ENCODE results near the gene ESAM. TPM values are rescaled to one million over a fixed set of nuclear protein-coding genes. Genes with fewer than 3 reads are reported as not detected.

ESAM gene
- total RNA-seq, 5 donors from 2014 or later (not counting 1 experiment from before 2014, with no cell fraction given): 1.2 to 3.5 (median 2.5) TPM

GRCh38 chr11:124768914-124769313, 6.8 kb upstream of the ESAM start:
- ATAC-seq (replicated peaks in 1 of 4): no peak
- CTCF ChIA-PET: interaction anchor here (0.5 to 1.2 kb wide), 8 partner anchors 23 to 1902 kb away, joined by 3 to 5 read pairs (median 3); no protein-coding TSS in a partner anchor
- H3K36me3 ChIP-seq (ENCODE audit: control insufficient read depth in 2 of 2, extremely low read depth in 1 of 2, insufficient read depth in 1 of 2, low read length in 1 of 2): peaks cover 10 to 17% of the 10 kb centered on the region in 2 donors
- H3K4me3 ChIP-seq (ENCODE audit: control insufficient read depth in 1 of 2, extremely low read depth in 1 of 2, low read length in 1 of 2): no peak overlapping the region
- no peak overlapping the region for H3K4me3 Mint-ChIP-seq
- H3K9me3 Mint-ChIP-seq: no peaks in the 10 kb centered on the region
- no peaks in the 10 kb centered on the region for H3K9me3 ChIP-seq
- H3K27ac ChIP-seq (ENCODE audit: low read length): no peak overlapping the region
- H3K4me1 ChIP-seq (ENCODE audit: control insufficient read depth in 1 of 2, extremely low read depth in 1 of 2, insufficient read depth in 2 of 2, low read length in 2 of 2): no peaks in the 10 kb centered on the region
- no peaks in the 10 kb centered on the region for H3K27me3 ChIP-seq (replicated peaks in 1 of 2; ENCODE audit: control insufficient read depth in 2 of 2, extremely low read depth in 1 of 2, insufficient read depth in 2 of 2, low read length in 1 of 2)
- no peak for DNase-seq
- POLR2A ChIA-PET: no interaction called here
- peaks cover 36% of the 10 kb centered on the region for H3K36me3 Mint-ChIP-seq
- WGBS (ENCODE audit: insufficient coverage): 100% methylated on average over 5 of the region's 8 CpGs
- H3K27me3 Mint-ChIP-seq: no peaks in the 10 kb centered on the region
- no peak overlapping the region for H3K27ac Mint-ChIP-seq
- H3K4me1 Mint-ChIP-seq: peaks cover 0 to under 1% (median 0%) of the 10 kb centered on the region in 3 donors

GRCh38 chr11:124766156-124766555, 4.1 kb upstream of the ESAM start:
- no peak for DNase-seq
- H3K4me1 ChIP-seq (ENCODE audit: control insufficient read depth in 1 of 2, extremely low read depth in 1 of 2, insufficient read depth in 2 of 2, low read length in 2 of 2): peaks cover 4 to 22% of the 10 kb centered on the region in 2 experiments
- no peaks in the 10 kb centered on the region for H3K9me3 Mint-ChIP-seq
- peaks cover 8 to 10% of the 10 kb centered on the region in 2 donors for H3K36me3 ChIP-seq (ENCODE audit: control insufficient read depth in 2 of 2, extremely low read depth in 1 of 2, insufficient read depth in 1 of 2, low read length in 1 of 2)
- no peak overlapping the region for H3K4me3 Mint-ChIP-seq
- ATAC-seq (replicated peaks in 1 of 4): no peak
- ChIA-PET CTCF (interaction anchor here (0.6 to 1.9 kb wide), 10 partner anchors 20 to 1020 kb away, joined by 3 to 6 read pairs (median 4); no protein-coding TSS in a partner anchor), POLR2A (interaction anchor here in 1 of 2 donors (0.6 kb wide), 1 partner anchor 96 kb away, joined by 3 read pairs; no protein-coding TSS in a partner anchor)
- no peak overlapping the region for H3K27ac Mint-ChIP-seq
- no peaks in the 10 kb centered on the region for H3K9me3 ChIP-seq
- H3K4me1 Mint-ChIP-seq: peaks cover 8 to 12% (median 9%) of the 10 kb centered on the region in 3 donors
- peaks cover 21% of the 10 kb centered on the region for H3K36me3 Mint-ChIP-seq
- no peak overlapping the region for H3K27ac ChIP-seq (ENCODE audit: low read length)
- peaks cover 0 to 16% of the 10 kb centered on the region in 2 experiments for H3K27me3 ChIP-seq (replicated peaks in 1 of 2; ENCODE audit: control insufficient read depth in 2 of 2, extremely low read depth in 1 of 2, insufficient read depth in 2 of 2, low read length in 1 of 2)
- peaks cover 0 to 8% of the 10 kb centered on the region in 2 donors for H3K27me3 Mint-ChIP-seq
- no CpG with 5 or more reads among the region's 2 CpGs for WGBS (ENCODE audit: insufficient coverage)
- H3K4me3 ChIP-seq (ENCODE audit: control insufficient read depth in 1 of 2, extremely low read depth in 1 of 2, low read length in 1 of 2): no peak overlapping the region

DNA sequence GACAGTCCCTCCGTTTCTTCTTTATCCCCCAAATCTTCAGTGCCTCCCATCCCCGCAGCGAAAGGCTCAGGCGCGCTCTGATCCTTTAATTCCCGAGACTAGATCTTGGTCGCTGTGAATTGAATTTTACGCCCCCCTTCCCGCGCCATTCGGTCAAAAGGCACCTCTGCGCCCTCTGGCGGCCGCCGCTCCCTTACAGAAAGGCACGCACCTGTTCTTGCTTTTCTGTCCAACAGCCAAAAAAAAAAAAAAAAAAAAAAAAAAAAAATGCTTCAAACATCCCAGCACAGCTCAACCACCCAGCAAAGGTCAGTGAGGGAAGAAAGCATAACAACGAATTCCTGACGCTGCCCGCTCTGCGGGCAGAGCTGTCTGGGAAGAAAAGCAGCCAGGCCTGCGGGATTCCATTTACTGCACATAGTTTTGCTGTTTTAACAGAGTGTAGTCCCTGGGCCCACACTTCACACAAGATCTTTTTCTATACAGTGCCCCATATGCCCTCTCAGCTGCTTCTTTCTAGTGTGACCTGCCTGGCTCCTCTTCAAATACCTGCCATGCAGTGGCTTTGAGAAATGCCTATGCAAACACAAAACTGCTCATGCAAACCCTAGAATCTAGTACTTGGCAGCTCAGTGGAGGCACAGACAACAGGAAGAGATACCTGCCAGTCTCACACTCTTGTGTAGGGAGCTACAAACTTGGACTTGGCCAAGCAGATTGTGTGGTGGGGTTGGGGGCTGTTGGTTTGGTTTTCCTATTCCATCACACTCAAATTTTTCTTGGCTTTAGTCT, 1.3 kb upstream of the ESAM start:
- peak overlapping the region; percentile 64 to 89 for H3K4me3 ChIP-seq (ENCODE audit: control insufficient read depth in 1 of 2, extremely low read depth in 1 of 2, low read length in 1 of 2)
- WGBS (ENCODE audit: insufficient coverage): 10% methylated on average over 21 of the region's 21 CpGs
- H3K36me3 ChIP-seq (ENCODE audit: control insufficient read depth in 2 of 2, extremely low read depth in 1 of 2, insufficient read depth in 1 of 2, low read length in 1 of 2): peaks cover 6 to 7% of the 10 kb centered on the region in 2 donors
- Mint-ChIP-seq H3K27me3 (peaks cover 11 to 29% of the 10 kb centered on the region in 2 donors), H3K4me3 (peak overlapping the region; percentile 84 to 93 (median 91)), H3K4me1 (peaks cover 22 to 32% (median 24%) of the 10 kb centered on the region in 3 donors), H3K36me3 (peaks cover 11% of the 10 kb centered on the region), H3K9me3 (no peaks in the 10 kb centered on the region), H3K27ac (peak overlapping the region; percentile 73 to 74)
- peaks cover 19 to 50% of the 10 kb centered on the region in 2 experiments for H3K4me1 ChIP-seq (ENCODE audit: control insufficient read depth in 1 of 2, extremely low read depth in 1 of 2, insufficient read depth in 2 of 2, low read length in 2 of 2)
- peak; percentile 59 to 91 (median 82) for DNase-seq
- CTCF ChIA-PET: interaction anchor here (0.6 to 4.6 kb wide), 39 partner anchors 9 to 361 kb away, joined by 3 to 45 read pairs (median 4); partner anchors contain the start of genes NRGN (in 1 of the 2), SIAE (in 1 of the 2) and SPA17 (in 1 of the 2)
- POLR2A ChIA-PET: interaction anchor here in 1 of 2 donors (0.6 kb wide), 1 partner anchor 94 kb away, joined by 6 read pairs; no protein-coding TSS in a partner anchor
- peak; percentile 39 to 60 (median 46) for ATAC-seq (replicated peaks in 1 of 4)
- peaks cover 0 to 44% of the 10 kb centered on the region in 2 experiments for H3K27me3 ChIP-seq (replicated peaks in 1 of 2; ENCODE audit: control insufficient read depth in 2 of 2, extremely low read depth in 1 of 2, insufficient read depth in 2 of 2, low read length in 1 of 2)
- H3K9me3 ChIP-seq: no peaks in the 10 kb centered on the region
- no peak overlapping the region for H3K27ac ChIP-seq (ENCODE audit: low read length)

- DNase-seq (peak in 1 of 35 experiments; percentile 25), ATAC-seq (replicated peaks in 1 of 4) (peak; percentile 36 to 51 (median 41))
- WGBS (ENCODE audit: insufficient coverage): 0% methylated on average over 36 of the region's 45 CpGs
- peaks cover 19 to 55% of the 10 kb centered on the region in 2 experiments for H3K4me1 ChIP-seq (ENCODE audit: control insufficient read depth in 1 of 2, extremely low read depth in 1 of 2, insufficient read depth in 2 of 2, low read length in 2 of 2)
- H3K9me3 Mint-ChIP-seq: no peaks in the 10 kb centered on the region
- ChIA-PET CTCF (interaction anchor here (0.6 to 4.6 kb wide), 18 partner anchors 8 to 93 kb away, joined by 3 to 45 read pairs (median 4); partner anchors contain the start of genes NRGN (in 1 of the 2), SIAE (in 1 of the 2) and SPA17 (in 1 of the 2)), POLR2A (no interaction called here)
- H3K4me3 Mint-ChIP-seq: peak overlapping the region; percentile 84 to 93 (median 91)
- H3K36me3 ChIP-seq (ENCODE audit: control insufficient read depth in 2 of 2, extremely low read depth in 1 of 2, insufficient read depth in 1 of 2, low read length in 1 of 2): peaks cover 3 to 7% of the 10 kb centered on the region in 2 donors
- peaks cover 14 to 36% of the 10 kb centered on the region in 2 donors for H3K27me3 Mint-ChIP-seq
- no peak overlapping the region for H3K27ac ChIP-seq (ENCODE audit: low read length)
- peaks cover 0 to 51% of the 10 kb centered on the region in 2 experiments for H3K27me3 ChIP-seq (replicated peaks in 1 of 2; ENCODE audit: control insufficient read depth in 2 of 2, extremely low read depth in 1 of 2, insufficient read depth in 2 of 2, low read length in 1 of 2)
- H3K27ac Mint-ChIP-seq: no peak overlapping the region
- H3K9me3 ChIP-seq: no peaks in the 10 kb centered on the region
- peak overlapping the region; percentile 64 to 89 for H3K4me3 ChIP-seq (ENCODE audit: control insufficient read depth in 1 of 2, extremely low read depth in 1 of 2, low read length in 1 of 2)
- peaks cover 26 to 39% (median 27%) of the 10 kb centered on the region in 3 donors for H3K4me1 Mint-ChIP-seq
- peaks cover 7% of the 10 kb centered on the region for H3K36me3 Mint-ChIP-seq
These were observed 600 bp upstream of the ESAM start for GRCh38 chr11:124762624-124763155.

DNA sequence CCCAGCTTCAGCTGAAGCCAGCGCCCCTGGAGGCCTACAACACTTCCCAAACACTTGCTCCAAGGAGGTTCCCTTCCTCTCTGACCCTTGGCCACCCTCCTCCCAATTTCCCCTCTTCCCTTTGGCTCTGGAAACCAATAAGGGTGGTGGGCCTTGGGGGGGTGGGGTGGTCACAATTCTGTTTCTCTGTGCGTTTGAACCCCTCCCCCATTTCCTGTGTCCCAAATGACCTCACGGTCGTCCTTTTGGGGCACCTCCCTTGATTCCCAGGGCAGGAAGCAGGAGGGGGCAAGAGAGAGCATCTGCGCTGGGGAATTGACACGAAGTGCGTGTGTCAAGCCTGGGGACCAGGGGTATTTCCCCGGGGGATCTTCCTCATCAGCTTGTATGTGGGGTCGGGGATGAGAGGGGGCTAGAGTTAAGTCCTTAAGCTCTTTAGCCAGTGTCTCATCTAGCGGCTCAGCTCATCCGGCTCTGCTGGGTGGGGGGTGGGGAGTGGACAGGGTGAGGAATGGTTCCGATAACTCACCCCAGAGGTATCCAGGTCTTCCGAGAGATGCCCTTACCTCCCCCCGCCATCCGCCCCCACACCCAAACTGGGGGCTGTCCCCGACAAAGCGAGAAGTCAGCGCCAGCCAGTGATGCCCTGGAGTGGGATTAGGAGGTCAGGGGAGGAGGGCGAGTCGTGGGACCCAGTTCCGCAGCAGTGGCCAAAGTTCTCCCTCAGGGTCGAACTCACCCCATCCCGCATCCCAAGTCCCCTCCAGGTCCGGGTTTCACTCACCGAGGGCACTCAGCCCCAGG, 587 bp downstream of the ESAM start:
- 19% methylated on average over 8 of the region's 25 CpGs for WGBS (ENCODE audit: insufficient coverage)
- no peak overlapping the region for H3K27ac Mint-ChIP-seq
- peak in 1 of 35 experiments; percentile 31 for DNase-seq

More for the DNA sequence above, 587 bp downstream of the ESAM start:
- POLR2A ChIA-PET: no interaction called here
- Mint-ChIP-seq H3K27me3 (peaks cover 24 to 48% of the 10 kb centered on the region in 2 donors), H3K4me3 (peak overlapping the region; percentile 67 to 84 (median 70)), H3K9me3 (no peaks in the 10 kb centered on the region), H3K4me1 (peaks cover 26 to 45% (median 27%) of the 10 kb centered on the region in 3 donors), H3K36me3 (peaks cover 3% of the 10 kb centered on the region)
- Histone ChIP-seq H3K4me3 (ENCODE audit: control insufficient read depth in 1 of 2, extremely low read depth in 1 of 2, low read length in 1 of 2) (peak overlapping the region; percentile 47 to 89), H3K9me3 (no peaks in the 10 kb centered on the region), H3K27ac (ENCODE audit: low read length) (no peak overlapping the region), H3K27me3 (replicated peaks in 1 of 2; ENCODE audit: control insufficient read depth in 2 of 2, extremely low read depth in 1 of 2, insufficient read depth in 2 of 2, low read length in 1 of 2) (peaks cover 0 to 62% of the 10 kb centered on the region in 2 experiments), H3K36me3 (ENCODE audit: control insufficient read depth in 2 of 2, extremely low read depth in 1 of 2, insufficient read depth in 1 of 2, low read length in 1 of 2) (no peaks in the 10 kb centered on the region), H3K4me1 (ENCODE audit: control insufficient read depth in 1 of 2, extremely low read depth in 1 of 2, insufficient read depth in 2 of 2, low read length in 2 of 2) (peaks cover 19 to 55% of the 10 kb centered on the region in 2 experiments)
- ATAC-seq (replicated peaks in 1 of 4): no peak
- CTCF ChIA-PET: interaction anchor here (0.6 to 4.6 kb wide), 9 partner anchors 9 to 1522 kb away, joined by 3 to 45 read pairs (median 5); partner anchors contain the start of gene VSIG2 (in 1 of the 2)
